PFSK-1 (cell line): ENCODE data around the gene TSPAN15.

Experiments
- FOXP2 ChIP-seq: optimal IDR thresholded peaks from 2 replicates; pipeline ENCODE3; 2011; ENCODE audit warnings: borderline replicate concordance, control low read depth, inconsistent platforms; ENCODE audit not compliant: insufficient read depth; ENCODE audit errors: extremely low read length, extremely low read depth
- POLR2AphosphoS5 ChIP-seq: IDR thresholded peaks from 2 replicates; pipeline ENCODE4 v1.6.1; 2012; ENCODE audit warnings: low read depth, mild to moderate bottlenecking, control low read depth, low read length, moderate library complexity
- SIN3A ChIP-seq: IDR thresholded peaks from 2 replicates; pipeline ENCODE4 v1.6.1; 2012; ENCODE audit warnings: mild to moderate bottlenecking, low read length, moderate library complexity, borderline replicate concordance; ENCODE audit not compliant: insufficient read depth
- TAF1 ChIP-seq: IDR thresholded peaks from 2 replicates; pipeline ENCODE4 v1.6.1; 2012; ENCODE audit warnings: low read length, control low read depth, borderline replicate concordance; ENCODE audit not compliant: insufficient read depth
- TF ChIP-seq, protein P1 (sequence below), 2 experiments: IDR thresholded peaks; 2 replicates each; pipeline versions ENCODE4 v1.6.1 to v1.8.0; 2011 to 2012; ENCODE audit warnings: low read depth in 2 of 2, low read length in 2 of 2, control low read depth in 1 of 2, inconsistent platforms in 1 of 2, mild to moderate bottlenecking in 1 of 2, moderate library complexity in 1 of 2; ENCODE audit not compliant: insufficient read depth in 1 of 2

DNA sequence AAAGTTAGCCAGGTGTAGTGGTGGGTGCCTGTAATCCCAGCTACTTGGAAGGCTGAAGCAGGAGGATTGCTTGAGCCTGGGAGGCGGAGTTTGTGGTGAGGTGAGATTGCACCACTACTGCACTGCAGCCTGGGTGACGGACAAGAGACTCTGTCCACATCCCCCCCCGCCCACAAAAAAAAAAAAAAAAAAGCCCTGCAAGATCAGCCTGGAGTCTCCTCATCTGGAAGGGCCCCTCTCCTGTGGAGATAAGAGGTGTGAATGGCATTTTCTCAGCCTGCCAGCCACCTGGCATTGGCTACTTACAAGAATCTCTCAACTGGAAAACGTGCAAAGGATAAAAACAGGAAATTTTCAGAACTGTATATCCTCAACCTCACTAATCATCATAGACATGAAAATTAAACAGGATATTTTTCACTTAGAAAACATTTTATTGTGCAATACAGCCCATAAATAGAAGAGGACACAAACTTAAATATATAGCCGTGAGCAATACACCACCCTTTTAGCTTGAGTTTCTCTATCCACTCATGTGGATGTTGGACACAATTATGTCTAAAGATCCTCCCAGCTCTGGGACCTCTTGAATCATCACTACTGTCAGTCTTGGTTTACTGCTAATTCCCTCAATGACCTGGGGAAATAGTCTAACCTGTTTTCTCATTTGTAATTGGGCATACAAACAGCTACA is 11.3 kb upstream of the TSPAN15 start:
- TF ChIP-seq, protein P1, sequence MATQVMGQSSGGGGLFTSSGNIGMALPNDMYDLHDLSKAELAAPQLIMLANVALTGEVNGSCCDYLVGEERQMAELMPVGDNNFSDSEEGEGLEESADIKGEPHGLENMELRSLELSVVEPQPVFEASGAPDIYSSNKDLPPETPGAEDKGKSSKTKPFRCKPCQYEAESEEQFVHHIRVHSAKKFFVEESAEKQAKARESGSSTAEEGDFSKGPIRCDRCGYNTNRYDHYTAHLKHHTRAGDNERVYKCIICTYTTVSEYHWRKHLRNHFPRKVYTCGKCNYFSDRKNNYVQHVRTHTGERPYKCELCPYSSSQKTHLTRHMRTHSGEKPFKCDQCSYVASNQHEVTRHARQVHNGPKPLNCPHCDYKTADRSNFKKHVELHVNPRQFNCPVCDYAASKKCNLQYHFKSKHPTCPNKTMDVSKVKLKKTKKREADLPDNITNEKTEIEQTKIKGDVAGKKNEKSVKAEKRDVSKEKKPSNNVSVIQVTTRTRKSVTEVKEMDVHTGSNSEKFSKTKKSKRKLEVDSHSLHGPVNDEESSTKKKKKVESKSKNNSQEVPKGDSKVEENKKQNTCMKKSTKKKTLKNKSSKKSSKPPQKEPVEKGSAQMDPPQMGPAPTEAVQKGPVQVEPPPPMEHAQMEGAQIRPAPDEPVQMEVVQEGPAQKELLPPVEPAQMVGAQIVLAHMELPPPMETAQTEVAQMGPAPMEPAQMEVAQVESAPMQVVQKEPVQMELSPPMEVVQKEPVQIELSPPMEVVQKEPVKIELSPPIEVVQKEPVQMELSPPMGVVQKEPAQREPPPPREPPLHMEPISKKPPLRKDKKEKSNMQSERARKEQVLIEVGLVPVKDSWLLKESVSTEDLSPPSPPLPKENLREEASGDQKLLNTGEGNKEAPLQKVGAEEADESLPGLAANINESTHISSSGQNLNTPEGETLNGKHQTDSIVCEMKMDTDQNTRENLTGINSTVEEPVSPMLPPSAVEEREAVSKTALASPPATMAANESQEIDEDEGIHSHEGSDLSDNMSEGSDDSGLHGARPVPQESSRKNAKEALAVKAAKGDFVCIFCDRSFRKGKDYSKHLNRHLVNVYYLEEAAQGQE (IDR thresholded peaks at IDR 0.05; ENCODE audit: insufficient read depth in 1 of 2, low read depth in 2 of 2, low read length in 2 of 2): no peak
- TF ChIP-seq SIN3A (no peak), POLR2AphosphoS5 (no peak), FOXP2 (no peak), TAF1 (no peak)
